Upper lobe of left lung (tissue), 6 donors: ENCODE results near the gene GNB1L. TPM values are rescaled to one million over a fixed set of nuclear protein-coding genes. Genes with fewer than 3 reads are reported as not detected.
A peak's percentile ranks its signal among the peaks of the same experiment; 100 is the strongest.

ENCODE experiments used
- ATAC-seq, 2 donors: fragments of 200-7000 bp; cut with Tn5 transposase; one replicate each; pipeline ENCODE4 v1.9.1; 2022; ENCODE audit warnings: mild to moderate bottlenecking in 2 of 2, moderate library complexity in 2 of 2; ENCODE audit not compliant: low FRiP score in 2 of 2
- DNase-seq, 2 donors: peaks; one replicate each; pipeline ENCODE4 v3.0.0-alpha.2; 2019 to 2020
- H3K27ac ChIP-seq, 4 donors: fragments of 200-600 bp; sonication (generic); one replicate each; pipeline ENCODE4 v1.5.1; 2016 to 2019
- H3K27me3 ChIP-seq, 4 donors: fragments of 200-600 bp; sonication (generic); one replicate each; pipeline ENCODE4 v1.5.1; 2017 to 2019
- H3K36me3 ChIP-seq, 4 donors: fragments of 200-600 bp; sonication (generic); one replicate each; pipeline ENCODE4 v1.5.1; 2016 to 2019
- H3K4me1 ChIP-seq, 4 donors: fragments of 200-600 bp; sonication (generic); one replicate each; pipeline ENCODE4 v1.5.1; 2018 to 2019
- H3K4me3 ChIP-seq, 4 donors: fragments of 200-600 bp; sonication (generic); one replicate each; pipeline ENCODE4 v1.5.1; 2017 to 2019; ENCODE audit warnings: mild to moderate bottlenecking in 2 of 4, moderate library complexity in 1 of 4
- H3K9me3 ChIP-seq, 4 donors: fragments of 200-600 bp; sonication (generic); one replicate each; pipeline ENCODE4 v1.5.1; 2018 to 2019
- EP300 ChIP-seq, 4 donors: sonication (generic); formaldehyde crosslinking; IDR thresholded peaks; one replicate each; pipeline ENCODE4 v1.5.1; 2017; ENCODE audit warnings: antibody characterized with exemption in 4 of 4, control low read depth in 2 of 4
- POLR2A ChIP-seq, 4 donors: fragments of 450-650 bp; IDR thresholded peaks; one replicate each; pipeline ENCODE4 v1.5.1; 2016 to 2017; ENCODE audit warnings: antibody characterized with exemption in 4 of 4, mild to moderate bottlenecking in 2 of 4
- POLR2AphosphoS5 ChIP-seq, 2 donors: sonication (generic); formaldehyde crosslinking; IDR thresholded peaks; one replicate each; pipeline ENCODE4 v1.5.1; 2017; ENCODE audit warnings: antibody characterized with exemption in 2 of 2
- WGBS, 2 donors: methylation state at CpG; one replicate each; pipeline ENCODE4 v1.1.5; 2017 to 2018; 5-methylcytosine and 5-hydroxymethylcytosine counted together
- total RNA-seq, 6 donors: library from RNA; depleted of rRNA in 4 of 6; stranded (reverse); fragments of >200 nt in 4 of 6; gene quantifications; one replicate each; pipeline versions ENCODE4 v1.1.0 to v1.2.1, GENCODE V29; 2016 to 2021
- TF ChIP-seq, protein P1 (sequence below), 6 experiments: fragments of 450-650 bp in 4 of 6; fragments of 200-600 bp in 2 of 6; sonication (generic) in 2 of 6; IDR thresholded peaks; one replicate each; pipeline ENCODE4 v1.5.1; 2016 to 2019; ENCODE audit warnings: antibody characterized with exemption in 6 of 6
- donor health status: DM: no; HTN: no; CAD: no; lungs with moderate emphysema.
- donor health status: DM: no; HTN: yes; CAD: no; lungs with severe emphysema.

GNB1L gene
- total RNA-seq, 6 donors from 2014 or later: 0.78 to 11.1 (median 6.8) TPM

DNA sequence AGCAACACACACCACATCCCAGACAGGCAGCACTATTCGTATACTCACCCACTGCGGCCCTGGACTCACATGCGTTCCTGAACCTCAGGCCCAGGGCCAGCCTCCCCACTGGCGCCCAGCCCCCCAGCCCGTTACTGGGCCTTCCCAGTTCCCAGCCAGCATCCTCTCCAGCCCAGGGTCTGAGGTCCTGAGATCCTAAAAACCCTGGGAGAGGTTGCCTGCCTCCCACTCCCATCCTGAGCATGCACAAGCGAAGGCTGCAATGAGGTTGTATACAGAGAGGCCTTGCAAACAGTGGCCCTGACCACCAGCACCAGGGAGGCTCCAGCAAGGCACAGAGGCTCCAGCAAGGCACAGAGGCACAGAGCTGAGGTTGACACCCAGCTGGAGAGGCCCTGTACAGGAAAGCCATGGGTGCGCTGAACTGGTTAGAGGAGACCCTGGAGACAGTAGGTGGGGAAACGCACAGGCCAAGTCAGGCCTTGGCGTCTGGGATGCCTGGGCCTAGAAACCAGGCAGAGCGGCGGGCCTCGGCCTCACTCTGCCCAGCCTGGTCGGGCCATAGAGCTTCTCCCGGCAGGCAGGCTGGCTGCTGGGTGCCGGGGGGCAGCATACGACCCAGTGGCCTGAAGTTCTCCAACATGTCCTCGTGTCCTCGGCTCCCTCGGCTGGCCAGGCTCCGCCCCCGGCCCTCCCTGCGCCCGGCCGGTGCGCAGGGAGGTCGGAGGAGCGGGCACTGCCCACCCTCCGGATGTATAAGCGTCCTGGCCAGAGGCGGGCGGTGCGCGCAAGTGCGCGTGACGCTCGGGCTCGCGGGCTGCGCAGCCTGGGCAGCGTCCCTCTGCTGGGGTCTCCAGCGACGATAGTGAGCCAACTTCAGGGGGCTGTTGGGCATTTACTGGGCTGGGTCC, 96.4 kb downstream of the GNB1L start:
- Histone ChIP-seq H3K4me1 (peaks cover 26 to 61% (median 42%) of the 10 kb centered on the region in 4 donors), H3K27me3 (peaks cover 3 to 62% (median 40%) of the 10 kb centered on the region in 4 donors), H3K36me3 (no peaks in the 10 kb centered on the region), H3K27ac (no peak overlapping the region), H3K4me3 (peak overlapping the region in 2 of 4 donors; percentile 14 to 15), H3K9me3 (no peaks in the 10 kb centered on the region)
- no peak for ATAC-seq
- peak in 1 of 2 donors; percentile 80 for DNase-seq
- 69% methylated on average over 21 of the region's 43 CpGs; no CpG with 5 or more reads in 1 of the 2 donors for WGBS, 2 donors
- TF ChIP-seq POLR2A (IDR thresholded peaks at IDR 0.05) (peak in 1 of 4 donors; percentile 8), POLR2AphosphoS5 (IDR thresholded peaks at IDR 0.05) (no peak)

DNA sequence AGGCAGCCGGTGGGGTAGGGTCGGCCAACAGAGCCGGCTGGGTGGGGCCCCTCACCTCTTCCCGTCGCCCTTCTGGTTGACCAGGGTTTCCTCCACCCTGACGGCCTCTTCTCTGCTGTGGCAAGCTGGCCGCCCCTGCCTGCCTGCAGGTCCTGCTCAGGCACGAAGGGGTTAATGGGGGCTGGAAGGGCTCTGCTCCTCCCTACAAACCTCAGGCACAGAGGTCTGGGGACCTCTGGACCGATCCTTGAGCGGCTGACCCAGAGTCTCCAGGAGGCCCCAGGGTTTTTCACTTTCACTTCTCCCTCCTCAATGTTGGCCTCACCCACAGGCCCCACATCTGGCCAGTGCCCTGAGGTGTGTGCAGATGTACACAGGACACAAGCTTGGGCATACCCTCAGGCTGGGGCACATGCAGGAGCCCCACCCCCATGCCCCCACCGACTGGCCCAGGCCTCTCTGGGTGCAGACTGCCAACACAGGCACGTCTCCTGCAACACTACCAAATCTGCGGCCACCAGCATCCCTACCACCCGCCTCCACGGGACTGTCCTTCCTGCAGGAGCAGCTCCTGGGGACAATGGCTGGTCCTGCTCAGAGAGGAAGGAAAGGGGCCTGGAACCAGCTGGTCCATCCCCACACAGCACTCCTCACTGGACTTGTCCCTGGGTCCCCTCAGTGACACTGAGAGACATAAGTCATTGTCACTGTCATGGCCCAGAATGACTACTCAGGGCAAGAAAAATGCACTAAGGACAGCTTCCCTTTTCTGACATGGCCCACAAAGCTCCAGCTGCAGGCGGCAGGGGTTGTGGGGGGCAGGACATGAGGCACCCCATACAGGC, 97.3 kb downstream of the GNB1L start:
- Histone ChIP-seq H3K4me1 (peaks cover 26 to 61% (median 42%) of the 10 kb centered on the region in 4 donors), H3K9me3 (no peaks in the 10 kb centered on the region), H3K4me3 (peak overlapping the region in 3 of 4 donors; percentile 26 to 44 (median 35)), H3K27me3 (peaks cover 3 to 62% (median 39%) of the 10 kb centered on the region in 4 donors), H3K36me3 (no peaks in the 10 kb centered on the region), H3K27ac (no peak overlapping the region)
- ATAC-seq (peak in 1 of 2 donors; percentile 31), DNase-seq (peak in 1 of 2 donors; percentile 56)
- TF ChIP-seq POLR2A (IDR thresholded peaks at IDR 0.05) (no peak), EP300 (IDR thresholded peaks at IDR 0.05) (no peak), POLR2AphosphoS5 (IDR thresholded peaks at IDR 0.05) (no peak)
- TF ChIP-seq, protein P1, sequence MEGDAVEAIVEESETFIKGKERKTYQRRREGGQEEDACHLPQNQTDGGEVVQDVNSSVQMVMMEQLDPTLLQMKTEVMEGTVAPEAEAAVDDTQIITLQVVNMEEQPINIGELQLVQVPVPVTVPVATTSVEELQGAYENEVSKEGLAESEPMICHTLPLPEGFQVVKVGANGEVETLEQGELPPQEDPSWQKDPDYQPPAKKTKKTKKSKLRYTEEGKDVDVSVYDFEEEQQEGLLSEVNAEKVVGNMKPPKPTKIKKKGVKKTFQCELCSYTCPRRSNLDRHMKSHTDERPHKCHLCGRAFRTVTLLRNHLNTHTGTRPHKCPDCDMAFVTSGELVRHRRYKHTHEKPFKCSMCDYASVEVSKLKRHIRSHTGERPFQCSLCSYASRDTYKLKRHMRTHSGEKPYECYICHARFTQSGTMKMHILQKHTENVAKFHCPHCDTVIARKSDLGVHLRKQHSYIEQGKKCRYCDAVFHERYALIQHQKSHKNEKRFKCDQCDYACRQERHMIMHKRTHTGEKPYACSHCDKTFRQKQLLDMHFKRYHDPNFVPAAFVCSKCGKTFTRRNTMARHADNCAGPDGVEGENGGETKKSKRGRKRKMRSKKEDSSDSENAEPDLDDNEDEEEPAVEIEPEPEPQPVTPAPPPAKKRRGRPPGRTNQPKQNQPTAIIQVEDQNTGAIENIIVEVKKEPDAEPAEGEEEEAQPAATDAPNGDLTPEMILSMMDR (IDR thresholded peaks at IDR 0.05): no peak
- WGBS, 2 donors: 32 to 38% methylated on average over 3 to 16 of the region's 16 CpGs

DNA sequence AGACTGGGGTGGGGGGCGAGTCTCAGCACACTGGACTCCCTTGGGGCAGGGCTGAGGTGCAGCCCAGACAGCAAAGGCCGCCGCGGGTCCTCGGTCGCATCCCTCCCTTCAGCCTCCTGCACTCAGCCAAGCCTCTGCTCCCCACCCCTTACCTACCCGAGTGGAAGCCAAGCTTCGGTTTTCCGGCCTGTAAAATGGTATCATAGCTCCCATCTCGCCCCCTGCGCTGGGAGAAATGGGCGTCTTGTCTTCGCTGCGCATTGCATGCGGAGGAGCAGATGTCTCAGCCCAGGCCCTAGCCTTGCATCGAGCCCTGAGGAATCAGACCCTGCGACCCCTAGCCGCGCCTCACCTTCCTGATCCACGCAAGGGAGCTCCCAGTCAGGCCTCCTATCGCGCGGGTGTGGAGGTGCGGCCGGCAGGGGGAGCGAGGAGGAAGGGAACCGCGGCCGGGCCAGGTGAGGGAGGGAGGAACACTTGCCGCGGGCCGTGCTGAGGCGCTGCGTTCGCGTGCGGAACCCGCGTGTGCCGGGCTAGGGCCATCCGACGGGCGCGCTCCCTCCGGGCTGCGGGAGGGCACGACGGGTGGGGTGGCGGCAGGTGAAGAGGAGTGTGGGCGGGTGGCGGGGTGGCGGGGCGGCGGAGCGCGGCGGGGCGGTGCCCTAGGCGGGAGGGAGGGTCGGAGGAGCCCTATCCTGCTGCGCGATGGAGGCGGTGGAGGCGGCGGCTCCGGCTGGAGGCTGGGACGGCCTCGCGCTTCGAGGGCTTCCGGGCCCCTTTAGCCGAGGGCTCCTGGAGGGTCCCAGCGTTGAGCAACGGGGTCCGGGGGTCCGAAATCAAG, 98.2 kb downstream of the GNB1L start:
- TF ChIP-seq POLR2A (IDR thresholded peaks at IDR 0.05): no peak
- TF ChIP-seq, protein P1 (IDR thresholded peaks at IDR 0.05): peak in 5 of 6 experiments; percentile 48 to 83 (median 76)
- Histone ChIP-seq H3K4me1 (peaks cover 26 to 54% (median 42%) of the 10 kb centered on the region in 4 donors), H3K27me3 (peaks cover 3 to 56% (median 38%) of the 10 kb centered on the region in 4 donors), H3K27ac (no peak overlapping the region), H3K36me3 (no peaks in the 10 kb centered on the region), H3K9me3 (no peaks in the 10 kb centered on the region), H3K4me3 (peak overlapping the region in 3 of 4 donors; percentile 26 to 44 (median 35))
- 7 to 18% methylated on average over 14 to 55 of the region's 76 CpGs for WGBS, 2 donors
- DNase-seq (peak; percentile 65 to 92), ATAC-seq (peak; percentile 49 to 65)

DNA sequence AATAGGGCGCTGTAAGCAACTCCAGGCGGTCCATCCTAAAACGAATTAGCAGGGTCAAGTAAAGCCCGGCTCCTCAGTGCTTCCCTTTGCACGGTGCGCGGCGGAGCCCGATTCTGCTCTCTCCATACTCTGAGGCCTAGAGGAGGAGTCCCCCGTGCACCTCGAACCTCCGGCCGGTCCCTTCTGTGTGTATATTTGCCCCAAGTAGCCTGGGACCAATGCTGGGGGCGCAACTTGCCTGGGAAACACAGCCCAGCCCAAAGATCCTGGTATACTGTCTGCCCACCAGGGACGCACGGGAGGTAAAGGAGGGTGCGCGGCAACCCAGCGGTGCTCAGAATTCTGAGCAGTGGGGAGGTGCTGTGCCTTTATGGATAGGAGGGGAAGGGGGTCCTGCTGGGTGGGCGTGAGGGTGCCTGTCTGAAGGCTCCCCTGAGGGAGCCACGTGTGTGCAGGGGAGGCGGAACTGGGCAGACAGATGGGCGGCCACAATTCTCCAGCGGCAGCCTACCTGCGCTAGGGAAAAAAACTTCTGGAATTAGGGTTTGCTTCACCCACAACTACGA, 98.9 kb downstream of the GNB1L start:
- Histone ChIP-seq H3K4me3 (no peak overlapping the region), H3K9me3 (no peaks in the 10 kb centered on the region), H3K27ac (no peak overlapping the region), H3K36me3 (no peaks in the 10 kb centered on the region), H3K4me1 (peaks cover 21 to 48% (median 38%) of the 10 kb centered on the region in 4 donors), H3K27me3 (peaks cover 3 to 51% (median 36%) of the 10 kb centered on the region in 4 donors)
- ATAC-seq: no peak
- 8 to 12% methylated on average over 10 to 25 of the region's 26 CpGs for WGBS, 2 donors
- TF ChIP-seq, protein P1 (IDR thresholded peaks at IDR 0.05): no peak
- TF ChIP-seq POLR2A (IDR thresholded peaks at IDR 0.05) (no peak), POLR2AphosphoS5 (IDR thresholded peaks at IDR 0.05) (no peak), EP300 (IDR thresholded peaks at IDR 0.05) (no peak)
- DNase-seq: no peak
